ENCODE data around the gene AMPD2.

GRCh38 chr1:109654519-109654918 is 34.9 kb downstream of the AMPD2 start:
- TF ChIP-seq CTCF (IDR thresholded peaks at IDR 0.05 in 2 of 3, conservative IDR thresholded peaks at IDR 0.05 in 1 of 3; ENCODE audit: borderline replicate concordance in 1 of 3, insufficient read depth in 1 of 3, low read depth in 2 of 3, low read length in 2 of 3): no peak
- TF ChIP-seq TCF7L2 (IDR thresholded peaks at IDR 0.05; ENCODE audit: borderline replicate concordance, extremely low read depth, insufficient read depth, insufficient read length): no peak
- no peak for TF ChIP-seq JUND (IDR thresholded peaks at IDR 0.05)
- no peak for TF ChIP-seq SP1 (IDR thresholded peaks at IDR 0.05; ENCODE audit: low read depth)
- no peak for TF ChIP-seq SRF (IDR thresholded peaks at IDR 0.05; ENCODE audit: low read depth)
- no peak for TF ChIP-seq POLR2A (IDR thresholded peaks at IDR 0.05; ENCODE audit: borderline replicate concordance, extremely low read depth, insufficient read depth, insufficient read length)
- no peak for TF ChIP-seq SIN3A (IDR thresholded peaks at IDR 0.05; ENCODE audit: low read depth)
- TF ChIP-seq REST (IDR thresholded peaks at IDR 0.05; ENCODE audit: low read depth): no peak
- no peak for TF ChIP-seq FOSL1 (IDR thresholded peaks at IDR 0.05; ENCODE audit: low read depth)
- TF ChIP-seq CEBPB (IDR thresholded peaks at IDR 0.05; ENCODE audit: low read depth): no peak
